ENCODE data around the gene AMN. TPM values are rescaled to one million over a fixed set of nuclear protein-coding genes. Genes with fewer than 3 reads are reported as not detected.

Gene AMN
- total and polyA plus RNA-seq, 2 experiments from 2014 or later, result 0.48 to 1.3 TPM

GRCh38 chr14:102899516-102899900, 23.0 kb upstream of the AMN start:
- Histone ChIP-seq H3K4me1 (ENCODE audit: low read depth) (peaks cover 54% of the 10 kb centered on the region), H3K27me3 (no peaks in the 10 kb centered on the region), H3K9me3 (ENCODE audit: low read depth) (no peaks in the 10 kb centered on the region), H3K4me3 (no peak overlapping the region), H3K36me3 (no peaks in the 10 kb centered on the region), H3K27ac (no peak overlapping the region)
- TF ChIP-seq, protein P1, sequence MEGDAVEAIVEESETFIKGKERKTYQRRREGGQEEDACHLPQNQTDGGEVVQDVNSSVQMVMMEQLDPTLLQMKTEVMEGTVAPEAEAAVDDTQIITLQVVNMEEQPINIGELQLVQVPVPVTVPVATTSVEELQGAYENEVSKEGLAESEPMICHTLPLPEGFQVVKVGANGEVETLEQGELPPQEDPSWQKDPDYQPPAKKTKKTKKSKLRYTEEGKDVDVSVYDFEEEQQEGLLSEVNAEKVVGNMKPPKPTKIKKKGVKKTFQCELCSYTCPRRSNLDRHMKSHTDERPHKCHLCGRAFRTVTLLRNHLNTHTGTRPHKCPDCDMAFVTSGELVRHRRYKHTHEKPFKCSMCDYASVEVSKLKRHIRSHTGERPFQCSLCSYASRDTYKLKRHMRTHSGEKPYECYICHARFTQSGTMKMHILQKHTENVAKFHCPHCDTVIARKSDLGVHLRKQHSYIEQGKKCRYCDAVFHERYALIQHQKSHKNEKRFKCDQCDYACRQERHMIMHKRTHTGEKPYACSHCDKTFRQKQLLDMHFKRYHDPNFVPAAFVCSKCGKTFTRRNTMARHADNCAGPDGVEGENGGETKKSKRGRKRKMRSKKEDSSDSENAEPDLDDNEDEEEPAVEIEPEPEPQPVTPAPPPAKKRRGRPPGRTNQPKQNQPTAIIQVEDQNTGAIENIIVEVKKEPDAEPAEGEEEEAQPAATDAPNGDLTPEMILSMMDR (IDR thresholded peaks at IDR 0.05; ENCODE audit: low read depth, low read length), result no peak
- DNase-seq (ENCODE audit: low read depth in 1 of 2, low spot score in 1 of 2), result no peak

GRCh38 chr14:102900631-102901571, 21.6 kb upstream of the AMN start:
- H3K4me1 ChIP-seq (ENCODE audit: low read depth), result peaks cover 54% of the 10 kb centered on the region
- DNase-seq (ENCODE audit: low read depth in 1 of 2, low spot score in 1 of 2), result peak in 1 of 2 donors; percentile 48
- peak overlapping the region; percentile 59 for H3K27ac ChIP-seq
- peaks cover 2% of the 10 kb centered on the region for H3K36me3 ChIP-seq
- H3K27me3 ChIP-seq, result no peaks in the 10 kb centered on the region
- no peaks in the 10 kb centered on the region for H3K9me3 ChIP-seq (ENCODE audit: low read depth)
- no peak overlapping the region for H3K4me3 ChIP-seq
- TF ChIP-seq, protein P1 (IDR thresholded peaks at IDR 0.05; ENCODE audit: low read depth, low read length), result no peak

DNA sequence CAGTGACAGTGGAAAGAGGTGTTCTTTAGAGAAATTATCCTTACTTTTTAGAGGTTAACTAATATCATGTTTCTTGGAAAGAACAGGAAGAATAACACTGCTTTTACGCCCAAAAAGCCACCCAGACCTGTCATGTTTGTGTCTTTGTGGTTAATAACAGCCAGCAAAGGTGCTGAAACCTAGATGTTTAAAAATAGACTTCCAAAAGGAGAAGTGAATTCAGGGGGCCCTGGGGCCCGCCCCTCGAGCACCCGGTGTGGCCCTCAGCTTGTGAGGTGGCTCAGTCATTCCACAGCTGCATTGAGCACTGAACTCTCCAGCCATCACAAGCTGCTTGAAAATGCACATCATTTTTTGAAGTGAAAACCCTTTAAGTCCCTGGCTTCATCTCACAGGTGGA, 20.8 kb upstream of the AMN start:
- Histone ChIP-seq H3K9me3 (ENCODE audit: low read depth) (no peaks in the 10 kb centered on the region), H3K4me3 (no peak overlapping the region), H3K4me1 (ENCODE audit: low read depth) (peaks cover 54% of the 10 kb centered on the region), H3K27ac (peak overlapping the region; percentile 59), H3K27me3 (no peaks in the 10 kb centered on the region), H3K36me3 (peaks cover 7% of the 10 kb centered on the region)
- no peak for DNase-seq (ENCODE audit: low read depth in 1 of 2, low spot score in 1 of 2)
- TF ChIP-seq, protein P1 (IDR thresholded peaks at IDR 0.05; ENCODE audit: low read depth, low read length), result no peak

GRCh38 chr14:102902086-102902485, 20.4 kb upstream of the AMN start:
- Histone ChIP-seq H3K4me3 (no peak overlapping the region), H3K27me3 (no peaks in the 10 kb centered on the region), H3K36me3 (peaks cover 7% of the 10 kb centered on the region), H3K4me1 (ENCODE audit: low read depth) (peaks cover 50% of the 10 kb centered on the region), H3K27ac (peak overlapping the region; percentile 59), H3K9me3 (ENCODE audit: low read depth) (no peaks in the 10 kb centered on the region)
- TF ChIP-seq, protein P1 (IDR thresholded peaks at IDR 0.05; ENCODE audit: low read depth, low read length), result no peak
- no peak for DNase-seq (ENCODE audit: low read depth in 1 of 2, low spot score in 1 of 2)

DNA sequence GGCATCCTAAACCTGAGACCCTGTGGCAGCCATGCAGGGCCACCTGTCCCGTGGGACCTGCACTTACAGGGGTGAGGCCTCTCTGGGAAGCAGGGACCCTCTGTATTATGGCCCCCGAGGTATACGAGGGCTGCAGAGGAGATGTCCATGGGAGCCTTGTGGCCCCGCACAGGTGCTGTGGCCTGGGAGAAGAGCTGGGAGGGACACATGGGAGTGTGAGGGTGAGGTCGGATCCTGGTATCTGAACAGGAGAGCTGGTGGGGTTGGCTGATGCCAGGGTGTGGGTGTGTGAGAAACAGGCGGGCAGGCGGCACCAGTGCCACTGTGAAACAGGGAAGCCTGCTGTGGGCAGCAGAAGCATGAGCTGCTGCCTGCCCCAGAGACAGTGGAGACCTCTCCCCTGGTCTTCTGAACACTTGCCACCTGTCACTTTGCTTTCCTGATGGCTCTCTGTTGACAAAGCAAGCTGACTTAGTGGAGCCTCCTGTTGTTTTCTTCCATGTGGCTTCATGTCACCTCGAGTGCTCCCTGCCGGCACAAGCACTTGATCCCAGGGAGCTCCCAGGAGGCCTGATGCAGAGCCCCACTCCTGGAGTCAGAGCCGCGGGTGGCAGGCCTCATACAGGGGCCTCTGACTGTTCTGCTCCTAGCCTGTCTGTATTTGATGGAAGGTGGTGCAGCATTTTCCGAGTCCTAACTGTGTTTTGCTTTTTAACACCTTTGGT, 19.8 kb upstream of the AMN start:
- H3K36me3 ChIP-seq, result peaks cover 7% of the 10 kb centered on the region
- peaks cover 44% of the 10 kb centered on the region for H3K4me1 ChIP-seq (ENCODE audit: low read depth)
- peak overlapping the region; percentile 59 for H3K27ac ChIP-seq
- H3K27me3 ChIP-seq, result no peaks in the 10 kb centered on the region
- H3K9me3 ChIP-seq (ENCODE audit: low read depth), result no peaks in the 10 kb centered on the region
- peak in 1 of 2 donors; percentile 55 for DNase-seq (ENCODE audit: low read depth in 1 of 2, low spot score in 1 of 2)
- TF ChIP-seq, protein P1 (IDR thresholded peaks at IDR 0.05; ENCODE audit: low read depth, low read length), result no peak
- no peak overlapping the region for H3K4me3 ChIP-seq
